ENCODE data around the gene CLDN9.
A peak's percentile ranks its signal among the peaks of the same experiment; 100 is the strongest.

Gene CLDN9

GRCh38 chr16:2970563-2970962 lies 42.2 kb upstream of the CLDN9 start:
- peak overlapping the region; percentile 91; the same call in 1 of the 2 replicates for H3K9ac ChIP-seq (ENCODE audit: low read depth, low read length)
- H3K4me1 ChIP-seq (ENCODE audit: insufficient read depth, low read length): peaks cover 6% of the 10 kb centered on the region; the same call in 1 of the 2 replicates
- H3K9me3 ChIP-seq (ENCODE audit: control insufficient read depth, insufficient read depth, low read length): no peaks in the 10 kb centered on the region
- H3K36me3 ChIP-seq (ENCODE audit: insufficient read depth, low read length): peaks cover 3% of the 10 kb centered on the region

- Histone ChIP-seq H3K9me3 (ENCODE audit: control insufficient read depth, insufficient read depth, low read length) (no peaks in the 10 kb centered on the region), H3K9ac (ENCODE audit: low read depth, low read length) (no peak overlapping the region), H3K36me3 (ENCODE audit: insufficient read depth, low read length) (peaks cover 3% of the 10 kb centered on the region), H3K4me1 (ENCODE audit: insufficient read depth, low read length) (peaks cover 4% of the 10 kb centered on the region; the same call in 1 of the 2 replicates)
Observed at GRCh38 chr16:2971134-2971984, 41.4 kb upstream of the CLDN9 start.

- Histone ChIP-seq H3K36me3 (ENCODE audit: insufficient read depth, low read length) (peaks cover 3% of the 10 kb centered on the region), H3K4me1 (ENCODE audit: insufficient read depth, low read length) (peaks cover 4% of the 10 kb centered on the region; the same call in 1 of the 2 replicates), H3K9me3 (ENCODE audit: control insufficient read depth, insufficient read depth, low read length) (no peaks in the 10 kb centered on the region), H3K9ac (ENCODE audit: low read depth, low read length) (no peak overlapping the region)
Observed at GRCh38 chr16:2971985-2972784, 40.5 kb upstream of the CLDN9 start.

- peaks cover 2% of the 10 kb centered on the region; the same call in 1 of the 2 replicates for H3K4me1 ChIP-seq (ENCODE audit: insufficient read depth, low read length)
- peaks cover 3% of the 10 kb centered on the region for H3K36me3 ChIP-seq (ENCODE audit: insufficient read depth, low read length)
- no peak overlapping the region for H3K9ac ChIP-seq (ENCODE audit: low read depth, low read length)
- no peaks in the 10 kb centered on the region for H3K9me3 ChIP-seq (ENCODE audit: control insufficient read depth, insufficient read depth, low read length)
Observed at GRCh38 chr16:2973093-2973492, 39.6 kb upstream of the CLDN9 start.

- H3K9ac ChIP-seq (ENCODE audit: low read depth, low read length): no peak overlapping the region
- peaks cover 3% of the 10 kb centered on the region for H3K36me3 ChIP-seq (ENCODE audit: insufficient read depth, low read length)
Observed at GRCh38 chr16:2973605-2974318, 39.0 kb upstream of the CLDN9 start.

GRCh38 chr16:2974319-2975056 lies 38.2 kb upstream of the CLDN9 start:
- Histone ChIP-seq H3K9me3 (ENCODE audit: control insufficient read depth, insufficient read depth, low read length) (no peaks in the 10 kb centered on the region), H3K4me1 (ENCODE audit: insufficient read depth, low read length) (no peaks in the 10 kb centered on the region), H3K9ac (ENCODE audit: low read depth, low read length) (no peak overlapping the region), H3K36me3 (ENCODE audit: insufficient read depth, low read length) (peaks cover 3% of the 10 kb centered on the region)

More at GRCh38 chr16:2973605-2974318, 39.0 kb upstream of the CLDN9 start:
- H3K9me3 ChIP-seq (ENCODE audit: control insufficient read depth, insufficient read depth, low read length): no peaks in the 10 kb centered on the region
- no peaks in the 10 kb centered on the region for H3K4me1 ChIP-seq (ENCODE audit: insufficient read depth, low read length)

- no peak overlapping the region for H3K9ac ChIP-seq (ENCODE audit: low read depth, low read length)
- peaks cover 3% of the 10 kb centered on the region for H3K36me3 ChIP-seq (ENCODE audit: insufficient read depth, low read length)
- H3K9me3 ChIP-seq (ENCODE audit: control insufficient read depth, insufficient read depth, low read length): no peaks in the 10 kb centered on the region
- no peaks in the 10 kb centered on the region for H3K4me1 ChIP-seq (ENCODE audit: insufficient read depth, low read length)
Observed at GRCh38 chr16:2975161-2975795, 37.4 kb upstream of the CLDN9 start.

- H3K9ac ChIP-seq (ENCODE audit: low read depth, low read length): no peak overlapping the region
- H3K36me3 ChIP-seq (ENCODE audit: insufficient read depth, low read length): peaks cover 3% of the 10 kb centered on the region
- no peaks in the 10 kb centered on the region for H3K4me1 ChIP-seq (ENCODE audit: insufficient read depth, low read length)
- H3K9me3 ChIP-seq (ENCODE audit: control insufficient read depth, insufficient read depth, low read length): no peaks in the 10 kb centered on the region
Observed at GRCh38 chr16:2976201-2976600, 36.5 kb upstream of the CLDN9 start.

GRCh38 chr16:2976673-2977072 lies 36.0 kb upstream of the CLDN9 start:
- H3K9ac ChIP-seq (ENCODE audit: low read depth, low read length): no peak overlapping the region
- peaks cover 3% of the 10 kb centered on the region for H3K36me3 ChIP-seq (ENCODE audit: insufficient read depth, low read length)
- no peaks in the 10 kb centered on the region; the same call in 1 of the 2 replicates for H3K4me1 ChIP-seq (ENCODE audit: insufficient read depth, low read length)
- H3K9me3 ChIP-seq (ENCODE audit: control insufficient read depth, insufficient read depth, low read length): no peaks in the 10 kb centered on the region

- peaks cover 3% of the 10 kb centered on the region for H3K36me3 ChIP-seq (ENCODE audit: insufficient read depth, low read length)
- H3K4me1 ChIP-seq (ENCODE audit: insufficient read depth, low read length): no peaks in the 10 kb centered on the region; the same call in 1 of the 2 replicates
- H3K9ac ChIP-seq (ENCODE audit: low read depth, low read length): no peak overlapping the region
- H3K9me3 ChIP-seq (ENCODE audit: control insufficient read depth, insufficient read depth, low read length): no peaks in the 10 kb centered on the region
Observed at GRCh38 chr16:2977440-2977839, 35.3 kb upstream of the CLDN9 start.

GRCh38 chr16:2979669-2980226 lies 33.0 kb upstream of the CLDN9 start:
- H3K36me3 ChIP-seq (ENCODE audit: insufficient read depth, low read length): no peaks in the 10 kb centered on the region; the same call in 1 of the 2 replicates
- H3K9me3 ChIP-seq (ENCODE audit: control insufficient read depth, insufficient read depth, low read length): no peaks in the 10 kb centered on the region
- H3K4me1 ChIP-seq (ENCODE audit: insufficient read depth, low read length): peaks cover 4% of the 10 kb centered on the region; the same call in 1 of the 2 replicates
- H3K9ac ChIP-seq (ENCODE audit: low read depth, low read length): peak overlapping the region; percentile 97

- Histone ChIP-seq H3K36me3 (ENCODE audit: insufficient read depth, low read length) (no peaks in the 10 kb centered on the region), H3K9ac (ENCODE audit: low read depth, low read length) (peak within 1 kb of the TSS; percentile 97), H3K4me1 (ENCODE audit: insufficient read depth, low read length) (peaks cover 4% of the 10 kb centered on the region; the same call in 1 of the 2 replicates), H3K9me3 (ENCODE audit: control insufficient read depth, insufficient read depth, low read length) (no peaks in the 10 kb centered on the region)
Observed at GRCh38 chr16:2980227-2981176, 32.2 kb upstream of the CLDN9 start, which contains the start of gene PKMYT1. Gene PKMYT1 (minus strand): TSS chr16:2980446. CDS start chr16:2979657, 789 bp downstream.

Data from ES-I3 (cell line).